ENCODE results near the gene KRTAP12-2.

- TF ChIP-seq CTCF (IDR thresholded peaks at IDR 0.05; ENCODE audit: insufficient read depth, low read length, poor library complexity, severe bottlenecking) (no peak), EZH2phosphoT487 (conservative IDR thresholded peaks at IDR 0.05; ENCODE audit: low read length) (no peak)
Observed at GRCh38 chr21:44702973-44703730, 36.4 kb upstream of the KRTAP12-2 start.

Measured in SU-DHL-6 (cell line).